ENCODE data around the gene GAS5. TPM values are rescaled to one million over a fixed set of nuclear protein-coding genes. Genes with fewer than 3 reads are reported as not detected.
"Not testable (repeated sequence)": the region's sequence is repeated elsewhere in the genome, so short reads cannot be mapped to it uniquely, and the experiment has no call there.

The GAS5 gene
- total and polyA plus RNA-seq, 2 experiments from 2014 or later: 166 to 344 TPM

- Histone ChIP-seq H3F3A (ENCODE audit: insufficient read depth) (peaks cover 68% of the 10 kb centered on the region), H3K36me3 (ENCODE audit: low read depth) (peaks cover 31% of the 10 kb centered on the region), H3K9me3 (ENCODE audit: low read depth) (no peaks in the 10 kb centered on the region), H3K4me3 (no peak overlapping the region), H3K27me3 (replicated peaks; ENCODE audit: insufficient read depth) (no peaks in the 10 kb centered on the region), H3K27ac (peak overlapping the region; percentile 11; the same call in 1 of the 2 replicates), H3K4me2 (ENCODE audit: unreplicated experiment) (no peak overlapping the region), H2AFZ (no peak overlapping the region), H4K20me1 (ENCODE audit: insufficient read depth) (no peaks in the 10 kb centered on the region; the same call in 1 of the 2 replicates), H3K79me2 (ENCODE audit: insufficient read depth) (peaks cover 2% of the 10 kb centered on the region; the same call in 1 of the 2 replicates), H3K4me1 (ENCODE audit: insufficient read depth) (0 out of 2 replicates have a peak, but pooled peaks cover 3% of the 10 kb centered on the region), H3K9me2 (ENCODE audit: insufficient read depth) (no peaks in the 10 kb centered on the region), H3K9ac (no peak overlapping the region)
- 96 to 98% methylated on average over 1 of the region's 1 CpG for WGBS, 2 experiments (ENCODE audit: low coverage in 1 of 2, low lambda C conversion rate in 2 of 2, missing lambda C conversion rate in 2 of 2)
- DNase-seq: no peak
- in situ Hi-C loops (cut with MboI): no loop called here
- no peak for TF ChIP-seq EZH2phosphoT487 (IDR thresholded peaks at IDR 0.05; ENCODE audit: insufficient read depth, low read depth)
- no peak for TF ChIP-seq EZH2 (IDR thresholded peaks at IDR 0.05; ENCODE audit: insufficient read depth, poor library complexity, severe bottlenecking)
Measured at GRCh38 chr1:173860065-173860464, 7.7 kb downstream of the GAS5 start.

DNA sequence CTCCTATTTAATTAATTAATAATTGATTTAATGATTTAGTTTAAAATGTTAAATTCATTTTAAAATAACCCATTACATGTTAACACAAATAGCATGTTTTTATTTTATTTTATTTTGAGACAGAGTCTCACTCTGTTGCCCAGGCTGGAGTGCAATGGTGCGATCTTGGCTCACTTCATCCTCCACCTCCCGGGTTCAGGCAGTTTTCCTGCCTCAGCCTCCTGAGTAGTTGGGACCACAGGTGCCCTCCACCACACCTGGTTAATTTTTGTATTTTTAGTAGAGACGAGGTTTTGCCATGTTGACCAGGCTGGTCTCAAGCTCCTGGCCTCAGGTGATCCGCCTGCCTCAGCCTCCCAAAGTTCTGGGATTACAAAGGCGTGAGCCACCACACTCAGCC is 8.2 kb downstream of the GAS5 start:
- H3K9ac ChIP-seq; in situ Hi-C loops (cut with MboI); H3K4me2 ChIP-seq (ENCODE audit: unreplicated experiment); H3K4me1 ChIP-seq (ENCODE audit: insufficient read depth); H3K27me3 ChIP-seq (replicated peaks; ENCODE audit: insufficient read depth); H4K20me1 ChIP-seq (ENCODE audit: insufficient read depth); H3K9me3 ChIP-seq (ENCODE audit: low read depth); H3K4me3 ChIP-seq; H3K79me2 ChIP-seq (ENCODE audit: insufficient read depth); H2AFZ ChIP-seq; H3K9me2 ChIP-seq (ENCODE audit: insufficient read depth); H3K27ac ChIP-seq; DNase-seq: not testable (repeated sequence)
- Histone ChIP-seq H3K36me3 (ENCODE audit: low read depth) (peaks cover 26% of the 10 kb centered on the region), H3F3A (ENCODE audit: insufficient read depth) (peaks cover 66% of the 10 kb centered on the region)
- 86 to 91% methylated on average over 5 of the region's 5 CpGs for WGBS, 2 experiments (ENCODE audit: low coverage in 1 of 2, low lambda C conversion rate in 2 of 2, missing lambda C conversion rate in 2 of 2)

- Histone ChIP-seq H3K9me3 (ENCODE audit: low read depth) (no peaks in the 10 kb centered on the region), H3K4me3 (no peak overlapping the region), H2AFZ (no peak overlapping the region), H3K79me2 (ENCODE audit: insufficient read depth) (no peaks in the 10 kb centered on the region), H3F3A (ENCODE audit: insufficient read depth) (peaks cover 52% of the 10 kb centered on the region), H3K4me2 (ENCODE audit: unreplicated experiment) (no peak overlapping the region), H3K27me3 (replicated peaks; ENCODE audit: insufficient read depth) (no peaks in the 10 kb centered on the region), H4K20me1 (ENCODE audit: insufficient read depth) (no peaks in the 10 kb centered on the region), H3K27ac (peak overlapping the region; percentile 3; the same call in 1 of the 2 replicates), H3K36me3 (ENCODE audit: low read depth) (peaks cover 6% of the 10 kb centered on the region; the same call in 1 of the 2 replicates), H3K9me2 (ENCODE audit: insufficient read depth) (no peaks in the 10 kb centered on the region), H3K4me1 (ENCODE audit: insufficient read depth) (peaks cover 12% of the 10 kb centered on the region), H3K9ac (no peak overlapping the region)
- in situ Hi-C loops (cut with MboI): no loop called here
- 72 to 86% methylated on average over 4 of the region's 4 CpGs for WGBS, 2 experiments (ENCODE audit: low coverage in 1 of 2, low lambda C conversion rate in 2 of 2, missing lambda C conversion rate in 2 of 2)
- DNase-seq: peak; percentile 7
- TF ChIP-seq EZH2phosphoT487 (IDR thresholded peaks at IDR 0.05; ENCODE audit: insufficient read depth, low read depth) (no peak), EZH2 (IDR thresholded peaks at IDR 0.05; ENCODE audit: insufficient read depth, poor library complexity, severe bottlenecking) (no peak)
Measured at GRCh38 chr1:173857363-173857917, 10.3 kb downstream of the GAS5 start.

DNA sequence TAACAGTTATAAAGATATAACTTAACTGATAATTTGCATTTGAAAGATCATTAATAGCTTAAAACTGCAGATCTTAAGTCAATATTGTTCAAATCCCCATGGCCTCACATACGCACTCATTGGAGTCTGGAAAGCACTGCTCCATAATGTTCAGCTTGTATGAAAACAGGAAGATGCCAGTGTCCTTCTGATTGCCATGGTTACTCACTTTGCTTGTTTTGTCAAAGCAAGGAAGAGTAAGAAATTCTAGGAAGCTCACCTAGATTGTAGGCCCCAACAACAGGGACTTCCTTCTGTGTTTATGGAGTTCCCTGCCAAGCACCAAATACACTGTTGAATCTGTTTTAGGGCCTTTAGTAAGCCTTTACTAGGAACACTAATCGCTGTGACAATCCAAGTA is 10.9 kb downstream of the GAS5 start:
- no peaks in the 10 kb centered on the region for H4K20me1 ChIP-seq (ENCODE audit: insufficient read depth)
- no peak overlapping the region for H2AFZ ChIP-seq
- no peaks in the 10 kb centered on the region for H3K9me2 ChIP-seq (ENCODE audit: insufficient read depth)
- in situ Hi-C loops (cut with MboI): no loop called here
- TF ChIP-seq EZH2phosphoT487 (IDR thresholded peaks at IDR 0.05; ENCODE audit: insufficient read depth, low read depth): no peak
- no peak overlapping the region for H3K4me2 ChIP-seq (ENCODE audit: unreplicated experiment)
- H3K9me3 ChIP-seq (ENCODE audit: low read depth): no peaks in the 10 kb centered on the region
- H3K36me3 ChIP-seq (ENCODE audit: low read depth): peaks cover 9% of the 10 kb centered on the region; the same call in 1 of the 2 replicates
- H3K4me1 ChIP-seq (ENCODE audit: insufficient read depth): peaks cover 12% of the 10 kb centered on the region
- 95 to 99% methylated on average over 2 of the region's 2 CpGs for WGBS, 2 experiments (ENCODE audit: low coverage in 1 of 2, low lambda C conversion rate in 2 of 2, missing lambda C conversion rate in 2 of 2)
- no peaks in the 10 kb centered on the region for H3K79me2 ChIP-seq (ENCODE audit: insufficient read depth)
- no peak overlapping the region for H3K9ac ChIP-seq
- H3F3A ChIP-seq (ENCODE audit: insufficient read depth): peaks cover 47% of the 10 kb centered on the region
- no peak for DNase-seq
- H3K4me3 ChIP-seq: no peak overlapping the region
- H3K27ac ChIP-seq: 0 out of 2 replicates have a peak overlapping the region, but pooled peaks have one; percentile 3
- H3K27me3 ChIP-seq (replicated peaks; ENCODE audit: insufficient read depth): no peaks in the 10 kb centered on the region

GRCh38 chr1:173856014-173856413 is 11.8 kb downstream of the GAS5 start:
- no peaks in the 10 kb centered on the region for H3K79me2 ChIP-seq (ENCODE audit: insufficient read depth)
- H3K9me3 ChIP-seq (ENCODE audit: low read depth): no peaks in the 10 kb centered on the region
- H3K27ac ChIP-seq: no peak overlapping the region
- DNase-seq: no peak
- H3K9me2 ChIP-seq (ENCODE audit: insufficient read depth): no peaks in the 10 kb centered on the region
- H3K27me3 ChIP-seq (replicated peaks; ENCODE audit: insufficient read depth): no peaks in the 10 kb centered on the region
- in situ Hi-C loops (cut with MboI): no loop called here
- no peak overlapping the region for H3K9ac ChIP-seq
- 96 to 100% methylated on average over 1 of the region's 1 CpG for WGBS, 2 experiments (ENCODE audit: low coverage in 1 of 2, low lambda C conversion rate in 2 of 2, missing lambda C conversion rate in 2 of 2)
- H3K4me1 ChIP-seq (ENCODE audit: insufficient read depth): peaks cover 12% of the 10 kb centered on the region
- peaks cover 40% of the 10 kb centered on the region for H3F3A ChIP-seq (ENCODE audit: insufficient read depth)
- no peak overlapping the region for H3K4me2 ChIP-seq (ENCODE audit: unreplicated experiment)
- H3K4me3 ChIP-seq: no peak overlapping the region
- no peak overlapping the region for H2AFZ ChIP-seq
- peaks cover 16% of the 10 kb centered on the region for H3K36me3 ChIP-seq (ENCODE audit: low read depth)
- TF ChIP-seq EZH2phosphoT487 (IDR thresholded peaks at IDR 0.05; ENCODE audit: insufficient read depth, low read depth) (no peak), EZH2 (IDR thresholded peaks at IDR 0.05; ENCODE audit: insufficient read depth, poor library complexity, severe bottlenecking) (no peak)
- no peaks in the 10 kb centered on the region for H4K20me1 ChIP-seq (ENCODE audit: insufficient read depth)

All from GM23248 (cell line).